GM23248 (cell line): ENCODE results near the gene STRA6. TPM values are rescaled to one million over a fixed set of nuclear protein-coding genes. Genes with fewer than 3 reads are reported as not detected.

Experiments
- DNase-seq: peaks from one replicate; pipeline ENCODE4 v3.0.0-alpha.2; 2015
- H2AFZ ChIP-seq: fragments of 200-600 bp; sonication (generic); 2 replicates; pipeline ENCODE4 v1.6.1; 2016; ENCODE audit warnings: antibody characterized with exemption
- H3F3A ChIP-seq: fragments of 200-600 bp; sonication (generic); 2 replicates; pipeline ENCODE4 v1.6.1; 2016; ENCODE audit warnings: mild to moderate bottlenecking, antibody characterized with exemption, mixed run types; ENCODE audit not compliant: insufficient read depth
- H3K27ac ChIP-seq: fragments of 200-600 bp; sonication (generic); 2 replicates; pipeline ENCODE4 v1.5.1; 2016; ENCODE audit warnings: mild to moderate bottlenecking
- H3K27me3 ChIP-seq: fragments of 200-600 bp; sonication (generic); replicated peaks from 2 replicates; pipeline ENCODE4 v1.6.1; 2016; ENCODE audit warnings: mild to moderate bottlenecking; ENCODE audit not compliant: insufficient read depth
- H3K36me3 ChIP-seq: fragments of 200-600 bp; sonication (generic); 2 replicates; pipeline ENCODE4 v1.6.1; 2016; ENCODE audit warnings: low read depth, mild to moderate bottlenecking
- H3K4me1 ChIP-seq: fragments of 200-600 bp; sonication (generic); 2 replicates; pipeline ENCODE4 v1.6.1; 2016; ENCODE audit warnings: mild to moderate bottlenecking; ENCODE audit not compliant: insufficient read depth
- H3K4me2 ChIP-seq: fragments of 200-600 bp; sonication (generic); one replicate; pipeline ENCODE4 v1.6.1; 2016; ENCODE audit warnings: mild to moderate bottlenecking; ENCODE audit not compliant: unreplicated experiment
- H3K4me3 ChIP-seq: fragments of 200-600 bp; sonication (generic); 2 replicates; pipeline ENCODE4 v1.5.1; 2016; ENCODE audit warnings: mild to moderate bottlenecking
- H3K79me2 ChIP-seq: fragments of 200-600 bp; sonication (generic); 2 replicates; pipeline ENCODE4 v1.6.1; 2016; ENCODE audit warnings: mild to moderate bottlenecking; ENCODE audit not compliant: insufficient read depth
- H3K9ac ChIP-seq: fragments of 200-600 bp; sonication (generic); 2 replicates; pipeline ENCODE4 v1.6.1; 2016; ENCODE audit warnings: mild to moderate bottlenecking
- H3K9me2 ChIP-seq: fragments of 200-600 bp; sonication (generic); 2 replicates; pipeline ENCODE4 v1.6.1; 2016; ENCODE audit warnings: mixed run types, mild to moderate bottlenecking, moderate library complexity; ENCODE audit not compliant: insufficient read depth
- H3K9me3 ChIP-seq: fragments of 200-600 bp; sonication (generic); one replicate; pipeline ENCODE4 v1.6.1; 2017; ENCODE audit warnings: low read depth
- H4K20me1 ChIP-seq: fragments of 200-600 bp; sonication (generic); 2 replicates; pipeline ENCODE4 v1.6.0; 2016; ENCODE audit not compliant: insufficient read depth
- EZH2 ChIP-seq: fragments of 200-600 bp; sonication (generic); IDR thresholded peaks from 2 replicates; pipeline ENCODE4 v1.6.1; 2018; ENCODE audit warnings: antibody characterized with exemption, mild to moderate bottlenecking; ENCODE audit not compliant: insufficient read depth, poor library complexity, severe bottlenecking
- EZH2phosphoT487 ChIP-seq: fragments of 200-600 bp; sonication (generic); IDR thresholded peaks from 2 replicates; pipeline ENCODE4 v1.6.1; 2018; ENCODE audit warnings: antibody characterized with exemption, moderate library complexity, mild to moderate bottlenecking, low read depth; ENCODE audit not compliant: insufficient read depth
- WGBS, 2 experiments: methylation state at CpG; one replicate each; pipeline ENCODE4 v1.1.6; 2015 to 2017; ENCODE audit warnings: low lambda C conversion rate in 2 of 2, low coverage in 1 of 2; ENCODE audit errors: missing lambda C conversion rate in 2 of 2; 5-methylcytosine and 5-hydroxymethylcytosine counted together
- in situ Hi-C: fragments of 300-500 bp; cut with MboI; formaldehyde crosslinking; loops from 2 replicates; pipeline ENCODE4 v1.15.0; 2020
- polyA plus RNA-seq: library from polyadenylated mRNA; unstranded; fragments of >200 nt; fragmentation: Nextera tagmentation; extraction: Ambion mirVana; gene quantifications from 2 replicates; pipeline ENCODE4 v1.2.1, GENCODE V29; 2016
- total RNA-seq: library from RNA; depleted of rRNA; stranded (reverse); fragments of >200 nt; shearing (Covaris generic); gene quantifications from 2 replicates; pipeline ENCODE4 v1.2.3, GENCODE V29; 2014

The STRA6 gene
- total and polyA plus RNA-seq, 2 experiments from 2014 or later = not detected

- H3K9me2 ChIP-seq = no peaks in the 10 kb centered on the region
- in situ Hi-C loops = no loop called here
These were observed 23.3 kb downstream of the STRA6 start for GRCh38 chr15:74179101-74179841.

GRCh38 chr15:74178326-74179100, 24.1 kb downstream of the STRA6 start:
- peaks cover 53% of the 10 kb centered on the region for H3K4me1 ChIP-seq
- no peaks in the 10 kb centered on the region for H3K27me3 ChIP-seq
- H3K36me3 ChIP-seq = no peaks in the 10 kb centered on the region
- peak overlapping the region; percentile 60 for H3K4me2 ChIP-seq
- peak overlapping the region; percentile 96 for H3K27ac ChIP-seq
- WGBS, 2 experiments = 89 to 92% methylated on average over 5 to 7 of the region's 7 CpGs
- H3K9ac ChIP-seq = peak overlapping the region; percentile 53
- H3K9me2 ChIP-seq = no peaks in the 10 kb centered on the region
- H3K79me2 ChIP-seq = peaks cover 4% of the 10 kb centered on the region; the same call in 1 of the 2 replicates
- in situ Hi-C loops = no loop called here
- no peak for DNase-seq
- no peak for TF ChIP-seq EZH2
- TF ChIP-seq EZH2phosphoT487 = no peak
- no peak overlapping the region for H3K4me3 ChIP-seq
- H3F3A ChIP-seq = peaks cover 26% of the 10 kb centered on the region
- no peaks in the 10 kb centered on the region for H3K9me3 ChIP-seq
- no peak overlapping the region for H2AFZ ChIP-seq
- no peaks in the 10 kb centered on the region for H4K20me1 ChIP-seq

More at GRCh38 chr15:74179101-74179841, 23.3 kb downstream of the STRA6 start:
- Histone ChIP-seq H3K36me3 (no peaks in the 10 kb centered on the region), H3K27me3 (no peaks in the 10 kb centered on the region), H3K4me1 (peaks cover 50% of the 10 kb centered on the region), H3K9ac (peak overlapping the region; percentile 78), H3K9me3 (no peaks in the 10 kb centered on the region), H3K4me3 (no peak overlapping the region), H3K27ac (peak overlapping the region; percentile 96), H2AFZ (no peak overlapping the region), H4K20me1 (no peaks in the 10 kb centered on the region), H3K79me2 (peaks cover 4% of the 10 kb centered on the region; the same call in 1 of the 2 replicates), H3F3A (peaks cover 26% of the 10 kb centered on the region), H3K4me2 (peak overlapping the region; percentile 60)
- WGBS, 2 experiments = 17 to 19% methylated on average over 12 to 13 of the region's 13 CpGs
- DNase-seq = peak; percentile 98
- TF ChIP-seq EZH2phosphoT487 = no peak

- no peaks in the 10 kb centered on the region for H4K20me1 ChIP-seq
- in situ Hi-C loops = no loop called here
- TF ChIP-seq EZH2 (no peak), EZH2phosphoT487 (no peak)
- WGBS, 2 experiments = 59 to 71% methylated on average over 10 of the region's 10 CpGs
- H3K27me3 ChIP-seq = no peaks in the 10 kb centered on the region
- no peak overlapping the region for H3K27ac ChIP-seq
- peaks cover 31% of the 10 kb centered on the region for H3F3A ChIP-seq
- no peak overlapping the region for H2AFZ ChIP-seq
- no peaks in the 10 kb centered on the region for H3K36me3 ChIP-seq
- H3K4me3 ChIP-seq = no peak overlapping the region
- DNase-seq = peak; percentile 24
- peak overlapping the region; percentile 20 for H3K4me2 ChIP-seq
- no peaks in the 10 kb centered on the region for H3K9me3 ChIP-seq
- H3K4me1 ChIP-seq = peaks cover 64% of the 10 kb centered on the region
- H3K79me2 ChIP-seq = peaks cover 4% of the 10 kb centered on the region; the same call in 1 of the 2 replicates
- no peaks in the 10 kb centered on the region for H3K9me2 ChIP-seq
- no peak overlapping the region for H3K9ac ChIP-seq
These were observed 26.0 kb downstream of the STRA6 start for GRCh38 chr15:74176262-74177214.
